Osteocyte (in vitro differentiated cells): ENCODE measurements around the gene SECTM1. TPM values are rescaled to one million over a fixed set of nuclear protein-coding genes. Genes with fewer than 3 reads are reported as not detected.

Experiments used
- DNase-seq: peaks from one replicate; pipeline ENCODE4 v3.0.0; 2021; ENCODE audit warnings: mixed read lengths; ENCODE audit not compliant: unreplicated experiment; ENCODE audit errors: extremely low spot score
- H3K27ac Mint-ChIP-seq: one replicate; pipeline ENCODE4 v1.8.0; 2021; ENCODE audit warnings: mild to moderate bottlenecking, mixed read lengths; ENCODE audit not compliant: unreplicated experiment
- H3K27me3 Mint-ChIP-seq: one replicate; pipeline ENCODE4 v1.8.0; 2021; ENCODE audit warnings: mixed read lengths; ENCODE audit not compliant: unreplicated experiment
- H3K36me3 Mint-ChIP-seq: one replicate; pipeline ENCODE4 v1.8.0; 2021; ENCODE audit warnings: mixed read lengths; ENCODE audit not compliant: unreplicated experiment
- H3K4me1 Mint-ChIP-seq: one replicate; pipeline ENCODE4 v1.8.0; 2021; ENCODE audit warnings: mixed read lengths; ENCODE audit not compliant: unreplicated experiment
- H3K4me3 Mint-ChIP-seq: one replicate; pipeline ENCODE4 v1.8.0; 2021; ENCODE audit warnings: mild to moderate bottlenecking, moderate library complexity, mixed read lengths; ENCODE audit not compliant: unreplicated experiment
- H3K9me3 Mint-ChIP-seq: one replicate; pipeline ENCODE4 v1.8.0; 2021; ENCODE audit warnings: mixed read lengths; ENCODE audit not compliant: unreplicated experiment
- CTCF ChIP-seq: fragments of 200-600 bp; sonication (generic); IDR thresholded peaks from 2 replicates; pipeline ENCODE4 v1.5.0; 2021; ENCODE audit warnings: antibody characterized with exemption, mild to moderate bottlenecking, moderate library complexity
- total RNA-seq: library from RNA; stranded (reverse); gene quantifications from 2 replicates; pipeline ENCODE4 v1.2.1, GENCODE V29; 2021

The SECTM1 gene
- total RNA-seq, 1 donor from 2014 or later: 24.1 TPM

GRCh38 chr17:82342361-82343079, 9.0 kb upstream of the SECTM1 start:
- DNase-seq: no peak
- Mint-ChIP-seq H3K4me1 (peaks cover 18% of the 10 kb centered on the region), H3K27ac (no peak overlapping the region), H3K36me3 (peaks cover 2% of the 10 kb centered on the region), H3K9me3 (no peaks in the 10 kb centered on the region), H3K27me3 (peaks cover 9% of the 10 kb centered on the region), H3K4me3 (no peak overlapping the region)
- no peak for TF ChIP-seq CTCF

GRCh38 chr17:82339634-82340580, 6.3 kb upstream of the SECTM1 start:
- no peak overlapping the region for H3K4me3 Mint-ChIP-seq
- peaks cover 9% of the 10 kb centered on the region for H3K27me3 Mint-ChIP-seq
- no peak for TF ChIP-seq CTCF
- H3K9me3 Mint-ChIP-seq: no peaks in the 10 kb centered on the region
- no peak overlapping the region for H3K27ac Mint-ChIP-seq
- H3K36me3 Mint-ChIP-seq: peaks cover 2% of the 10 kb centered on the region
- DNase-seq: no peak
- H3K4me1 Mint-ChIP-seq: peaks cover 32% of the 10 kb centered on the region

- no peak for DNase-seq
- H3K27me3 Mint-ChIP-seq: peaks cover 9% of the 10 kb centered on the region
- peaks cover 2% of the 10 kb centered on the region for H3K36me3 Mint-ChIP-seq
- peaks cover 36% of the 10 kb centered on the region for H3K4me1 Mint-ChIP-seq
- H3K4me3 Mint-ChIP-seq: peak overlapping the region; percentile 65
- no peaks in the 10 kb centered on the region for H3K9me3 Mint-ChIP-seq
- H3K27ac Mint-ChIP-seq: peak overlapping the region; percentile 40
- TF ChIP-seq CTCF: no peak
Measured at GRCh38 chr17:82338858-82339633, 5.5 kb upstream of the SECTM1 start.

GRCh38 chr17:82334622-82335394, 1.2 kb upstream of the SECTM1 start:
- H3K27ac Mint-ChIP-seq: peak overlapping the region; percentile 88
- DNase-seq: no peak
- H3K9me3 Mint-ChIP-seq: no peaks in the 10 kb centered on the region
- H3K36me3 Mint-ChIP-seq: no peaks in the 10 kb centered on the region
- H3K4me3 Mint-ChIP-seq: peak overlapping the region; percentile 73
- H3K4me1 Mint-ChIP-seq: peaks cover 57% of the 10 kb centered on the region
- TF ChIP-seq CTCF: no peak
- H3K27me3 Mint-ChIP-seq: no peaks in the 10 kb centered on the region
